T-helper 22 cell (primary cell): Measurements from ENCODE around the gene LDLRAD4.

ENCODE experiments used
- DNase-seq: peaks from one replicate; pipeline ENCODE4 v3.0.0-alpha.2; 2020; ENCODE audit warnings: low read depth

LDLRAD4 gene

GRCh38 chr18:13218368-13218991 lies at the start of gene LDLRAD4:
TSS of gene LDLRAD4 (plus strand) at chr18:13218760.
- DNase-seq = no peak

- no peak for DNase-seq
Observed at GRCh38 chr18:13173578-13174145, 44.9 kb upstream of the LDLRAD4 start.

- DNase-seq = no peak
Observed at GRCh38 chr18:13175266-13175665, 43.3 kb upstream of the LDLRAD4 start.

GRCh38 chr18:13175754-13176210 lies 42.8 kb upstream of the LDLRAD4 start:
- no peak for DNase-seq

GRCh38 chr18:13176847-13177246 lies 41.7 kb upstream of the LDLRAD4 start:
- DNase-seq = no peak

GRCh38 chr18:13178197-13178596 lies 40.4 kb upstream of the LDLRAD4 start:
- no peak for DNase-seq

- no peak for DNase-seq
Observed at GRCh38 chr18:13178976-13179375, 39.6 kb upstream of the LDLRAD4 start.

- DNase-seq = no peak
Observed at GRCh38 chr18:13179566-13180113, 38.9 kb upstream of the LDLRAD4 start.

GRCh38 chr18:13180614-13181375 lies 37.8 kb upstream of the LDLRAD4 start:
- DNase-seq = no peak

GRCh38 chr18:13181765-13182164 lies 36.8 kb upstream of the LDLRAD4 start:
- no peak for DNase-seq

GRCh38 chr18:13183359-13183758 lies 35.2 kb upstream of the LDLRAD4 start:
- DNase-seq = no peak

GRCh38 chr18:13183790-13184189 lies 34.8 kb upstream of the LDLRAD4 start:
- DNase-seq = no peak

- no peak for DNase-seq
Observed at GRCh38 chr18:13184396-13184795, 34.2 kb upstream of the LDLRAD4 start.

- DNase-seq = no peak
Observed at GRCh38 chr18:13185675-13186198, 32.8 kb upstream of the LDLRAD4 start.

GRCh38 chr18:13186687-13187086 lies 31.9 kb upstream of the LDLRAD4 start:
- no peak for DNase-seq

GRCh38 chr18:13187498-13187897 lies 31.1 kb upstream of the LDLRAD4 start:
- DNase-seq = no peak

GRCh38 chr18:13191031-13191430 lies 27.5 kb upstream of the LDLRAD4 start:
- no peak for DNase-seq

GRCh38 chr18:13191779-13192178 lies 26.8 kb upstream of the LDLRAD4 start:
- DNase-seq = no peak

- no peak for DNase-seq
Observed at GRCh38 chr18:13192970-13193369, 25.6 kb upstream of the LDLRAD4 start.

GRCh38 chr18:13194239-13194638 lies 24.3 kb upstream of the LDLRAD4 start:
- no peak for DNase-seq

GRCh38 chr18:13198701-13199100 lies 19.9 kb upstream of the LDLRAD4 start:
- no peak for DNase-seq

GRCh38 chr18:13199169-13199568 lies 19.4 kb upstream of the LDLRAD4 start:
- no peak for DNase-seq

- DNase-seq = no peak
Observed at GRCh38 chr18:13201292-13201691, 17.3 kb upstream of the LDLRAD4 start.
